ENCODE measurements around the gene DDX24. TPM values are rescaled to one million over a fixed set of nuclear protein-coding genes. Genes with fewer than 3 reads are reported as not detected.

The DDX24 gene
- total RNA-seq, 2 experiments from 2014 or later, result 172 to 184 TPM

DNA sequence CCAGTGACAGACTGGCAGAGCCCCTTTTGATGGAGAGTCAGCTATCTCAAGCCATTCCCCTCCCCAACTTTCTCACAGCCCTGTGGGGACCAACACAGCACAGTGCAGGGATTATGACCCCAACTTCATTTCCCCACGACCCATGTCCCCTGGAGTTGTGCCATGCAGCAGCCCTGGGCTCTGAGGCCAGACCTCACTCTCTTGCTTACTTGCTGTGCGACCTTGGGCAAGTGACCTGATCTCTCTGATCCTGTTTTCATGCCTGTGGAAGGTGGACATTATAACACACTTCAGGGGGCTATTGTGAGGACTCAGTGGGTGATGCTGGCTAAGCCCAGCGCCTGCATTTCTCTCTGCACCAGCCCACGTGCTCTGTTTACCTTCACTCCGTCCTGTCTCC lies 40.8 kb downstream of the DDX24 start:
- CTCF ChIA-PET, result interaction anchor here (0.8 to 1.2 kb wide), 2 partner anchors 11 to 96 kb away, joined by 3 read pairs; no protein-coding TSS in a partner anchor
- DNase-seq (no peak), ATAC-seq (no peak)
- Mint-ChIP-seq H3K27ac (no peak overlapping the region), H3K36me3 (ENCODE audit: low read depth) (peaks cover 6% of the 10 kb centered on the region), H3K27me3 (ENCODE audit: low read depth) (peaks cover 2% of the 10 kb centered on the region), H3K4me3 (no peak overlapping the region), H3K4me1 (ENCODE audit: low read depth) (peaks cover 7% of the 10 kb centered on the region), H3K9me3 (ENCODE audit: insufficient read depth) (no peaks in the 10 kb centered on the region)
- POLR2A ChIA-PET, result no interaction called here

GRCh38 chr14:94038921-94039629 lies 41.9 kb downstream of the DDX24 start:
- H3K9me3 Mint-ChIP-seq (ENCODE audit: insufficient read depth), result no peaks in the 10 kb centered on the region
- ChIA-PET CTCF (interaction anchor here (0.6 to 1.5 kb wide), 5 partner anchors 10 to 99 kb away, joined by 3 to 7 read pairs (median 3); no protein-coding TSS in a partner anchor), POLR2A (no interaction called here)
- peaks cover 7% of the 10 kb centered on the region for H3K4me1 Mint-ChIP-seq (ENCODE audit: low read depth)
- peaks cover 2% of the 10 kb centered on the region for H3K27me3 Mint-ChIP-seq (ENCODE audit: low read depth)
- DNase-seq (no peak), ATAC-seq (no peak)
- H3K27ac Mint-ChIP-seq, result no peak overlapping the region
- H3K36me3 Mint-ChIP-seq (ENCODE audit: low read depth), result peaks cover 3% of the 10 kb centered on the region
- H3K4me3 Mint-ChIP-seq, result no peak overlapping the region

DNA sequence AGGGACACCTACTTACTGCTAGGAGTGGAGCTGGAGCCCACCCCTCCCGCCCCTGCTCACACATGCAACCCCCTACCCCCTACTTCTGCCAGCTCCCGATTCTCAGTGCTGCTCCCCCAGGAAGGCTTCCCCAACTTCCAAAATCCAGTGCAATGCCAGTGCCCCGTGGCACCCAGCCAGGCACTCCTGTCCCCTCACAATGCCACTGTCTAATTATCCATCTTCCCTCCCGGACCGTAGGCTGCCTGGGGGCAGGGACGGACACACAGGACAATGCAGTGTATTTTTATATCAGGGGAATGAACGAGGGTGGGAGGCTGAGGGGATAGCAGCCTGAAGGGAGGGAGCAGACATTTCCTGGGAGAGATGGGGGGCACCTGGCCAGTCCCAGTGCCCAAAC lies 42.5 kb downstream of the DDX24 start:
- ChIA-PET POLR2A (no interaction called here), CTCF (interaction anchor here (1.4 to 7.3 kb wide), 7 partner anchors 11 to 104 kb away, joined by 4 to 69 read pairs (median 45); partner anchors contain the start of gene OTUB2)
- peaks cover 1% of the 10 kb centered on the region for H3K36me3 Mint-ChIP-seq (ENCODE audit: low read depth)
- no peak for ATAC-seq
- H3K4me1 Mint-ChIP-seq (ENCODE audit: low read depth), result peaks cover 7% of the 10 kb centered on the region
- H3K9me3 Mint-ChIP-seq (ENCODE audit: insufficient read depth), result no peaks in the 10 kb centered on the region
- peaks cover 2% of the 10 kb centered on the region for H3K27me3 Mint-ChIP-seq (ENCODE audit: low read depth)
- DNase-seq, result no peak
- no peak overlapping the region for H3K4me3 Mint-ChIP-seq
- H3K27ac Mint-ChIP-seq, result no peak overlapping the region

DNA sequence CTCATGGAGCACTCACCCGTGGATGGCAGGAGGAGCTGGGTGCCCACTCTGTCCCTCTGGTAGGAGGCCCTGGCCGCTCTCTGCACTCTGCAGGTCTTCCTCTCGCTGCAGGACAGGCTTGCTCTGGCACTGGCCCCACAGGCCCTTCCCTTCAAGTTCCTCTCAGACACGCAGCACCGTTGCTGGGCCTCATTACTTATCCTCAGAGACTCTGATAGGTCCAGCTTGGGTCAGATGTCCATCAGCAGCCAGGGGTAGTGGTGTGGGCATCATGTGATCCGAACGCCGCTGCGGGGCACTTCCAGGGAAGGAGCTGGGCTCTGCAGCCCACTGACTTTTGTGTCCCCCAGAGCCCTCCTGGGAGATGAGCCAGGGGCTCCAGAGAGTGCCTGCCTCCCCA lies 43.0 kb downstream of the DDX24 start:
- H3K4me1 Mint-ChIP-seq (ENCODE audit: low read depth), result peaks cover 7% of the 10 kb centered on the region
- no peaks in the 10 kb centered on the region for H3K36me3 Mint-ChIP-seq (ENCODE audit: low read depth)
- ATAC-seq (no peak), DNase-seq (no peak)
- CTCF ChIA-PET, result interaction anchor here (0.8 to 7.3 kb wide), 10 partner anchors 12 to 104 kb away, joined by 3 to 69 read pairs (median 17); partner anchors contain the start of gene OTUB2
- peaks cover 2% of the 10 kb centered on the region for H3K27me3 Mint-ChIP-seq (ENCODE audit: low read depth)
- H3K27ac Mint-ChIP-seq, result no peak overlapping the region
- POLR2A ChIA-PET, result no interaction called here
- no peaks in the 10 kb centered on the region for H3K9me3 Mint-ChIP-seq (ENCODE audit: insufficient read depth)
- no peak overlapping the region for H3K4me3 Mint-ChIP-seq

DNA sequence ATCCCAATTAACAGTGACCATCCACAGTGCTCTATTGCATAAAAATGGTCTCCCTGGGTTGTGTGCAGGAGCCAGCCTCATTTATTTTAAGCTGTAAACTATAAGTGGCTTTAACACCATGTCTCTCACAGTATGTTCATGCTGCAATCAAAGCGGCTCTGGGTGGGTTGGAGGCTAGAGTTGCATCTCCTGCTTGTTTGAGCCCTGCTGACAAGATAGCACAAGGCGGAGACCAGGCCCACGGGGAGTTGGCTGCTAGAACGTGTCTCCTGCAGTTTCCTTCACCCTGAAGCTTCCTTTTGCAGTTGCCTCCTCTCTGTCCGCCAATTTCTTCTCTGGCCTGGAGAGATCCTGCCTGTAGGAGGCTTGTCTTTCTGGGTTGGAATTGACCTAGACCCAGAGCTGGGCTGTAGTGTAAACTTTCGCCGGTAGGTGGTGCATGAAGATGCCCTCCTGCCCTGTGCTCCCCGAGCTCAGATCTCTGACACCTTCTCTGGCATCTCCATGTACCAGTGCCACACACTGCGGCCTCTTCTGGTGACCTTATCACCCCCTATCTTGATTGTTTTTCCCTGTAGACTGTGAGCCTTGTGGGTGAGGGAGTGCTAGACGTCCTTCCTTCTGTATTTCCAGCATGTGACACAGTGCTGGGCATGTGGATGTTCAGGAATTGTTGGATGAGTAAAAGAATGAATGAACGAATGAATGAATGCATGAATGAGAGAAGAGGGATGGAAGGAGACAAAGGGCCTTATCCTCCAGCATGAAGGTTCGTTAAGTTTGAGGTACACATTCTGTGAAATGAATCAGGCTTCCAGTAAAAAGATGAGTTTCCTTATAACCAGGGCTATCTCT lies 44.5 kb downstream of the DDX24 start:
- Mint-ChIP-seq H3K27ac (no peak overlapping the region), H3K4me1 (ENCODE audit: low read depth) (peaks cover 7% of the 10 kb centered on the region), H3K4me3 (no peak overlapping the region), H3K9me3 (ENCODE audit: insufficient read depth) (no peaks in the 10 kb centered on the region), H3K36me3 (ENCODE audit: low read depth) (no peaks in the 10 kb centered on the region), H3K27me3 (ENCODE audit: low read depth) (peaks cover 2% of the 10 kb centered on the region)
- ChIA-PET POLR2A (interaction anchor here (1.0 to 1.1 kb wide), 3 partner anchors 25 to 97 kb away, joined by 3 to 4 read pairs (median 4); no protein-coding TSS in a partner anchor), CTCF (interaction anchor here (0.6 to 7.3 kb wide), 36 partner anchors 8 to 449 kb away, joined by 3 to 108 read pairs (median 5); partner anchors contain the start of genes DDX24, IFI27L1, IFI27L2 and OTUB2)
- DNase-seq (peak; percentile 86), ATAC-seq (peak; percentile 97)

GRCh38 chr14:94034886-94035285 lies 46.1 kb downstream of the DDX24 start:
- POLR2A ChIA-PET, result no interaction called here
- no peak for DNase-seq
- H3K36me3 Mint-ChIP-seq (ENCODE audit: low read depth), result no peaks in the 10 kb centered on the region
- no peak overlapping the region for H3K27ac Mint-ChIP-seq
- H3K4me3 Mint-ChIP-seq, result no peak overlapping the region
- peaks cover 2% of the 10 kb centered on the region for H3K27me3 Mint-ChIP-seq (ENCODE audit: low read depth)
- CTCF ChIA-PET, result interaction anchor here (0.9 to 7.3 kb wide), 16 partner anchors 10 to 147 kb away, joined by 3 to 108 read pairs (median 12); partner anchors contain the start of gene OTUB2
- H3K4me1 Mint-ChIP-seq (ENCODE audit: low read depth), result peaks cover 7% of the 10 kb centered on the region
- H3K9me3 Mint-ChIP-seq (ENCODE audit: insufficient read depth), result no peaks in the 10 kb centered on the region
- no peak for ATAC-seq

GRCh38 chr14:94031883-94032279 lies 49.1 kb downstream of the DDX24 start:
- DNase-seq (no peak), ATAC-seq (no peak)
- peaks cover 2% of the 10 kb centered on the region for H3K27me3 Mint-ChIP-seq (ENCODE audit: low read depth)
- no peaks in the 10 kb centered on the region for H3K36me3 Mint-ChIP-seq (ENCODE audit: low read depth)
- H3K9me3 Mint-ChIP-seq (ENCODE audit: insufficient read depth), result no peaks in the 10 kb centered on the region
- H3K4me3 Mint-ChIP-seq, result no peak overlapping the region
- H3K4me1 Mint-ChIP-seq (ENCODE audit: low read depth), result peaks cover 27% of the 10 kb centered on the region
- POLR2A ChIA-PET, result no interaction called here
- CTCF ChIA-PET, result interaction anchor here (0.9 to 7.3 kb wide), 2 partner anchors 92 to 105 kb away, joined by 3 to 57 read pairs; no protein-coding TSS in a partner anchor
- no peak overlapping the region for H3K27ac Mint-ChIP-seq

DNA sequence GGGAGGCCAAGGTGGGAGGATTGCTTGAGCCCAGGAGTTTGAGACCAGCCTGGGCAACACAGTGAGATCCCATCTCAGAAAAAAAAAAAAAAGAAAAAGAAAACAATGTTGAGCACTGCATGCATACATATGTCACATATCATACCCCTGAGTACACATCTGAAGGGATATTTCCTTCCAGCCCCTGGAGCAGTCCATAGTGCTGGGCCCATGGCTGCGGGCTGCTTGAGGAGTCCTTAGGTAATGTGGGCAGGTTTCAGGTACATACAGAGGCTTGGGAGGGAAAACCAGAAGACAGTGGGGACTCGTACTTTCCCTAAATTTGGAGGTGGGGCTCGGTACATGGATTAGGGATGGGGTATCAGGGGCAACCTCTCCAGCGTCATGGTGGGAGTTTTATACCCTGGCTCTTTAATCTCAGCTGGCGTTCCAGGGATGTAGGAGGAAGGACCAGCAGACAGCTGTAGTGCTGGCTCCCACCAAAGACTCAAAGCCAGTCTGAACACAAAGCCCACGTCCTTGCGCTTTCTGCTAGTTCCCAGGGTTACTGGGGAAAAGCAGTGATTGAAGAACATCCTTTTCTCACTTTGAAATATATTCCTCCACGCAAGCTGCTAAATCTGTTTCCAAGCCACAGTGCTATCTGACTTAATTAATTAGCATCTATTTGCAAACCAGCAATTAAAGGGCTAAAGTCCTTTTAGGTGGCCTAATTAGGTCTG lies 49.7 kb downstream of the DDX24 start:
- Mint-ChIP-seq H3K9me3 (ENCODE audit: insufficient read depth) (no peaks in the 10 kb centered on the region), H3K36me3 (ENCODE audit: low read depth) (no peaks in the 10 kb centered on the region), H3K27ac (no peak overlapping the region), H3K27me3 (ENCODE audit: low read depth) (no peaks in the 10 kb centered on the region), H3K4me3 (no peak overlapping the region), H3K4me1 (ENCODE audit: low read depth) (peaks cover 22% of the 10 kb centered on the region)
- ATAC-seq (no peak), DNase-seq (no peak)
- CTCF ChIA-PET, result interaction anchor here (0.9 to 7.3 kb wide), 2 partner anchors 92 to 106 kb away, joined by 3 to 57 read pairs; no protein-coding TSS in a partner anchor
- POLR2A ChIA-PET, result no interaction called here

- Mint-ChIP-seq H3K36me3 (ENCODE audit: low read depth) (no peaks in the 10 kb centered on the region), H3K27me3 (ENCODE audit: low read depth) (peaks cover 3% of the 10 kb centered on the region), H3K4me1 (ENCODE audit: low read depth) (peaks cover 27% of the 10 kb centered on the region), H3K27ac (no peak overlapping the region), H3K9me3 (ENCODE audit: insufficient read depth) (no peaks in the 10 kb centered on the region), H3K4me3 (no peak overlapping the region)
- CTCF ChIA-PET, result interaction anchor here (1.0 to 1.5 kb wide), 3 partner anchors 12 to 106 kb away, joined by 3 to 4 read pairs (median 3); no protein-coding TSS in a partner anchor
- no peak for ATAC-seq
- DNase-seq, result no peak
- POLR2A ChIA-PET, result no interaction called here
Observed at GRCh38 chr14:94030571-94030970, 50.4 kb downstream of the DDX24 start.

DNA sequence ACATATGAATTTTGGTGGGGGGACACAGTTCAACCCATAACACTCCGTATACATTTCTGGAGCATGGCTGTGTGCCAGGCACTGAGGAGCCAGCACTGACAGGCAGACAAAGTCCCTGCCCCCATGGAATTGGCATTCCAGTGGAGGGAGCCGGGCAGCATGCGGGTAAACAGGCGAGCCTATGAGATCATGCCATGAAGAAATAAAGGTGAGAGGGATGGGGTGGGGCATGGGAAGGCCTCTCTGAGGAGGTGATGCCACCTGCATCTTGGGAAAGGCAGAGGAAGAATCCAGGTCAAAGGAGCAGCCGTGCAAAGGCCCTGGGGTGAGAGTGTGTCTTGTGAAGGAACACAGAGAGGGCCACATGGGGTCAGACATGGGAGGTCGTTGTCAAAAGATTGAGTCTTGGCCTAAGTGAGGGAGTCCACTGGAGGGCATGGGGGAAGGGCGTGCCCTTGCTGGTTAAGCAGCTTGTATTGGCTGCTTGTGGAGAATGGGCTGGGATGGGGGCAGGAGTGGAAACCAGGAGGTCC lies 51.3 kb downstream of the DDX24 start:
- Mint-ChIP-seq H3K4me1 (ENCODE audit: low read depth) (peaks cover 27% of the 10 kb centered on the region), H3K27ac (no peak overlapping the region), H3K9me3 (ENCODE audit: insufficient read depth) (no peaks in the 10 kb centered on the region), H3K36me3 (ENCODE audit: low read depth) (no peaks in the 10 kb centered on the region), H3K27me3 (ENCODE audit: low read depth) (peaks cover 3% of the 10 kb centered on the region), H3K4me3 (no peak overlapping the region)
- DNase-seq, result no peak
- no peak for ATAC-seq
- ChIA-PET CTCF (interaction anchor here (1.0 to 4.6 kb wide), 9 partner anchors 10 to 375 kb away, joined by 3 to 39 read pairs (median 4); partner anchors contain the start of gene CCDC197), POLR2A (interaction anchor here (1.5 kb wide), 1 partner anchor 70 kb away, joined by 3 read pairs; no protein-coding TSS in a partner anchor)

DNA sequence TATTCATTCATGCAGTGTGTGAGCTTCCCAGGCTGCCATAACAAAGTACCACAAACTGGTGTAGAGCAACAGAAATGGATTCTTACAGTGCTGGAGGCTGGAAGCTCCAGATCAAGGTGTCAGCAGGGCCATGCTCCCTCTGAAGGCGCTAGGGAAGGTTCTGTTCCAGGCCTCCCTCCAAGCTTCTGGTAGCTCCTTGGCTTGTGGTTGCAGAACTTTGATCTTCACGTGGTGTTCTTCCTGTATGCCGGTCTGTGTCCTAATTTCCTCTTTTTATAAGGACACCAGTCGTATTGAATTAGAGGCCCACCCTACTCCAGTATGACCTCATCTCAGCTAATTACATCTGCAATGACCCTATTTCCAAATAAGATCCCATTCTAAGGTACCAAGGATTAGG lies 51.7 kb downstream of the DDX24 start:
- no peak for ATAC-seq
- Mint-ChIP-seq H3K4me1 (ENCODE audit: low read depth) (peaks cover 27% of the 10 kb centered on the region), H3K4me3 (no peak overlapping the region), H3K36me3 (ENCODE audit: low read depth) (no peaks in the 10 kb centered on the region), H3K27me3 (ENCODE audit: low read depth) (peaks cover 5% of the 10 kb centered on the region), H3K9me3 (ENCODE audit: insufficient read depth) (no peaks in the 10 kb centered on the region), H3K27ac (no peak overlapping the region)
- ChIA-PET POLR2A (interaction anchor here (1.5 kb wide), 1 partner anchor 69 kb away, joined by 3 read pairs; no protein-coding TSS in a partner anchor), CTCF (interaction anchor here (1.1 to 4.6 kb wide), 12 partner anchors 10 to 375 kb away, joined by 3 to 39 read pairs (median 4); partner anchors contain the start of gene CCDC197)
- no peak for DNase-seq

Measured in activated CD8-positive, alpha-beta T cell treated with anti-CD3 and anti-CD28 coated beads, Interleukin-2, amount 10 ng/mL, durations not matched to agents 7 days and 5 days (primary cell).